HG03378 (cell line): Measurements from ENCODE around the gene MIF.
"Not testable (repeated sequence)": the region's sequence is repeated elsewhere in the genome, so short reads cannot be mapped to it uniquely, and the experiment has no call there.

Experiments used
- ATAC-seq: cut with Tn5 transposase; IDR thresholded peaks from one replicate; pipeline ENCODE4 v1.9.1; 2021; ENCODE audit warnings: mild to moderate bottlenecking, moderate library complexity; ENCODE audit not compliant: unreplicated experiment

Gene MIF

DNA sequence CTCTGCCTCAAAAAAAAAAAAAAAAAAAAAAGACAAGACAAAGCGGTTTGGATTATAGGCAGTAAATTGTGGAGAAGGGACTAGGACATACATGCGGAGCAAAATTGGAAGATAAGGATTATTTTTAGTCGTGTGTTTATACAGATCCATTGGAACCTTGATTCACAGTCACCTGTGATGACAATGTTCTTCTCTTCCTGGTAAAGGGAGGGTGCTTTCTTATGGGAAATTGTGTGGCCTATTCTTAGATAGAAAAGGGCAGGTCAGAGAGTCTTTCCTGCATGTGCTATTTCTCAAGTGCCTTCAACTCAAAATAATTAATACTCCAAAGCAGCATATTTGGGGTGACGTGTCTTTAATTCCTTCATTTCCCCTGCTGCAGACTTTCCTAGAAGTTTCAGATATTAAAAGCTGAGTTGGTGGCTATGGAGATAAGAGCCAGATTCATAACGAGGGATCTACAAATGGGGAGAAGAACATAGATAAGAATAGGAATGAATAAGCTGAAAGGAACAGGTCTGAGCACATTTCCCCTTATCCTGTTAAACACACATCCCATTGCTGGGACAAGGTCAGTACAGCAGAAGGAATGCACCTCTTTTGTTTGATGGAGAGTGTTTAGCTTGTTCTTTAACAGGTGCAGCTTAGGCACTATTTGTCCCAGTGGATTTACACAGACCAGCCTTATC is 44.3 kb downstream of the MIF start:
- no peak for ATAC-seq

DNA sequence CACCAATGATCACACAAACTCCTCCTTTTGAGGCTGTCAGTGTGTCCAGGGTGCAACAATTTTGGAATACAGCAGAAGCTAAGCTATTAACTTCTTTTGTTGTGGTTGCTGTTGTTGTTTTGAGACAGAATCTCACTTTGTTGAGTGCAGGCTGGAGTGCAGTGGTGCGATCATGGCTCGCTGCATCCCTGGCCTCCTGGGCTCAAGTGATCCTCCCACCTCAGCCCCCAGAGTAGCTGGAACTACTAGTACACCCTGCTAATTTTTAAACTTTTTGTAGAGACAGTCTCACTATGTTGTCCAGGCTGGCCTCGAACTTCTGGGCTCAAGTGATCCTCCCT is 44.8 kb downstream of the MIF start:
- ATAC-seq: no peak

DNA sequence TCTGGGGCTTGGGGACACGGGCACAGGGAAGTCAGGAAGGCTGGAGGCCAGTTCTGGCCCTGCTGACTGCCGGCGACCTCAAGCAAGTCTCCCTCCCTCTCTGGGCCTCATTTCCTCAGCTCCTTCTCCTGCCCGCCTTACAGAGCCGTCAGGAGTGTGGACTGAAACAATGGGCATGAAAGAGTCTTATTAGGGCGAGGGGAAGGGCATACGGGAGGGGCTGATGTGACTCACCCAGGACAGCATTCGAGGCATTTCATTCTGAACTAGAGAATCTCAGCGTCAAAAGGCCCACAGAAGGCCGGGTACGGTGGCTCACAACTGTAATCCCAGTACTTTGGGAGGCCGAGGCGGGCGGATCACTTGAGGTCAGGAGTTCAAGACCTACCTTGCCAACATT is 46.0 kb downstream of the MIF start:
- not testable (repeated sequence) for ATAC-seq
